Gastroesophageal sphincter (tissue), 4 donors: ENCODE data around the gene MRTFB. TPM values are rescaled to one million over a fixed set of nuclear protein-coding genes. Genes with fewer than 3 reads are reported as not detected.

Source experiments
- ATAC-seq: fragments of 150-250 bp; one replicate; pipeline ENCODE4 v1.9.1; 2016; ENCODE audit warnings: mild to moderate bottlenecking, moderate library complexity
- H3K27ac ChIP-seq, 4 donors: fragments of 200-600 bp; sonication (generic) in 3 of 4; 1 replicate in 3 of 4; 2 replicates in 1 of 4; pipeline ENCODE4 v1.5.1; 2016 to 2019
- H3K27me3 ChIP-seq: fragments of 200-600 bp; sonication (generic); one replicate; pipeline ENCODE4 v1.5.1; 2019
- H3K36me3 ChIP-seq, 2 donors: fragments of 200-600 bp; sonication (generic); one replicate each; pipeline ENCODE4 v1.5.1; 2019; ENCODE audit warnings: control low read depth in 1 of 2
- H3K4me1 ChIP-seq, 3 donors: fragments of 200-600 bp; sonication (generic); 1 replicate in 2 of 3; 2 replicates in 1 of 3; pipeline ENCODE4 v1.5.1; 2016 to 2019; ENCODE audit warnings: control low read depth in 2 of 3
- H3K4me3 ChIP-seq, 2 donors: fragments of 200-600 bp; sonication (generic); one replicate each; pipeline ENCODE4 v1.5.1; 2019; ENCODE audit warnings: mild to moderate bottlenecking in 1 of 2, moderate library complexity in 1 of 2
- H3K9me3 ChIP-seq, 3 donors: fragments of 200-600 bp; sonication (generic); one replicate each; pipeline ENCODE4 v1.5.1; 2017 to 2019; ENCODE audit warnings: control low read depth in 2 of 3
- EP300 ChIP-seq: sonication (generic); formaldehyde crosslinking; IDR thresholded peaks from one replicate; pipeline ENCODE4 v1.6.1; 2017; ENCODE audit warnings: antibody characterized with exemption, mild to moderate bottlenecking
- POLR2A ChIP-seq, 2 donors: fragments of 450-650 bp; IDR thresholded peaks; one replicate each; pipeline ENCODE4 v1.6.1; 2017; ENCODE audit warnings: antibody characterized with exemption in 2 of 2, mild to moderate bottlenecking in 2 of 2, moderate library complexity in 1 of 2
- POLR2AphosphoS5 ChIP-seq: sonication (generic); formaldehyde crosslinking; IDR thresholded peaks from one replicate; pipeline ENCODE4 v1.6.1; 2017; ENCODE audit warnings: antibody characterized with exemption
- WGBS, 2 donors: methylation state at CpG; one replicate each; pipeline ENCODE4 v1.1.5; 2018; ENCODE audit warnings: low coverage in 1 of 2; 5-methylcytosine and 5-hydroxymethylcytosine counted together
- total RNA-seq, 4 donors: library from RNA; depleted of rRNA; stranded (reverse); fragments of >200 nt; gene quantifications; one replicate each; pipeline ENCODE4 v1.1.0, GENCODE V29; 2016
- TF ChIP-seq, protein P1 (sequence below), 4 experiments: fragments of 200-600 bp in 2 of 4; fragments of 450-650 bp in 2 of 4; sonication (generic) in 1 of 4; IDR thresholded peaks; one replicate each; pipeline ENCODE4 v1.5.1; 2017 to 2019; ENCODE audit warnings: antibody characterized with exemption in 4 of 4, mild to moderate bottlenecking in 2 of 4, moderate library complexity in 2 of 4

The MRTFB gene
- total RNA-seq, 4 donors from 2014 or later: 38.8 to 53.1 (median 41.1) TPM

DNA sequence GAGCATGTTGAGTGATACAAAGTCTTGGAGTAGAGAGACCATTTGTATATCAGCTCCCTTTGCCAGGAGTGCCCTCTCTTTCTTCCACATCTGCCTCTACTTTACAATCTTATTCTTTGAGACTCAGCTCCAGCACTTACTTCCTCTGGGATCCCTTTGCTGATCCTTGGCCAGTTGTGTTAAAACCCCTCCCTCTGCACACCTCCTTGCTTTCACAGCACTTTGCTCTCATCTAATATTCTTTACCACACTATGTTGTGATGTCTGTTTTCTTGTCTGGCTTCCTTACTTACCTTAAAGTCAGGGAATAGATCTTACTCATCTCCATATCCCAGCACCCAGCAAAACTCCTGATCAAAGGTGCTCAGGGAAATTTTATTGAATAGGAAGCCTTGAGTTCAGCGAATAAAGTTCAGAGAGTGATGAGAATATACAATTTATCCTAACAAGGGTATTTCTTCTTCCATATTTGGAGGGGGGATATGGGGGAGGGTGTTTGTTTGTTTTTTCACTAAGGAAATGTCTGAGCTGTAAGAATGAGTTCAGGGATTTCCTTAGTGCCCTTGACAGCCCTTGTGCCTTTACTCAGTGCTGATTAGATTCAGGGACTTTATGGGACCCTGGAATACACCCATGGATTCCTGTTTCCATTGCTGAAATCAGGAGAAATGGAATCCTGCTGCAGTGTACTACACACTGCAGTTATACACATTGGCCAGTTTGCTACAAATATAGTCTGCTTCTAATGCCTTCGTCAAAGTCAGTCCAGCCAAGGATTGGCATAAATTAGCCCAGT lies 32.0 kb downstream of the MRTFB start:
- peaks cover 27 to 89% (median 44%) of the 10 kb centered on the region in 3 donors for H3K4me1 ChIP-seq
- H3K4me3 ChIP-seq: no peak overlapping the region
- no peak for ATAC-seq

DNA sequence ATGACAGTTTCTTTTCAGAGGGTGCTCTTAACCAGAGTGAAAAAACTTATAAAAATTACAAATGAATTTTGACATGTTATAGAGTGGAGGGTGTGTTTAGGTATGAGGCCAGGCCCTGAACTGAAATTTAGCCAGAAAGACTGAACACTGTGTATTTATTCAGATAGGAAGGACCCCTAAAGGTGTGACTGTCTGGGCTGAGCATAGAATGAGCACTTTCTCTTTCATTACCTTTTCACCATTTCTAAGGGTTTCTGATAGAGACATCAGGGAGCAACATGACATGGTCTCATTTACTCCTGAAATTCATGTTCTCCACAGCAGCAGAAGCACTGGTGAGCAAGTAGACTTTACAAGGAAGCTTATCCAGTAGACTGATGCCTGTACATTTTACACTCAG lies 32.9 kb downstream of the MRTFB start:
- Histone ChIP-seq H3K27ac (peak overlapping the region in 2 of 4 donors; percentile 10 to 12), H3K4me1 (peaks cover 27 to 93% (median 44%) of the 10 kb centered on the region in 3 donors), H3K36me3 (no peaks in the 10 kb centered on the region), H3K4me3 (no peak overlapping the region), H3K27me3 (no peaks in the 10 kb centered on the region), H3K9me3 (no peaks in the 10 kb centered on the region)
- no peak for ATAC-seq
- no peak for TF ChIP-seq POLR2A (IDR thresholded peaks at IDR 0.05)
- TF ChIP-seq POLR2AphosphoS5: no peak
- TF ChIP-seq, protein P1, sequence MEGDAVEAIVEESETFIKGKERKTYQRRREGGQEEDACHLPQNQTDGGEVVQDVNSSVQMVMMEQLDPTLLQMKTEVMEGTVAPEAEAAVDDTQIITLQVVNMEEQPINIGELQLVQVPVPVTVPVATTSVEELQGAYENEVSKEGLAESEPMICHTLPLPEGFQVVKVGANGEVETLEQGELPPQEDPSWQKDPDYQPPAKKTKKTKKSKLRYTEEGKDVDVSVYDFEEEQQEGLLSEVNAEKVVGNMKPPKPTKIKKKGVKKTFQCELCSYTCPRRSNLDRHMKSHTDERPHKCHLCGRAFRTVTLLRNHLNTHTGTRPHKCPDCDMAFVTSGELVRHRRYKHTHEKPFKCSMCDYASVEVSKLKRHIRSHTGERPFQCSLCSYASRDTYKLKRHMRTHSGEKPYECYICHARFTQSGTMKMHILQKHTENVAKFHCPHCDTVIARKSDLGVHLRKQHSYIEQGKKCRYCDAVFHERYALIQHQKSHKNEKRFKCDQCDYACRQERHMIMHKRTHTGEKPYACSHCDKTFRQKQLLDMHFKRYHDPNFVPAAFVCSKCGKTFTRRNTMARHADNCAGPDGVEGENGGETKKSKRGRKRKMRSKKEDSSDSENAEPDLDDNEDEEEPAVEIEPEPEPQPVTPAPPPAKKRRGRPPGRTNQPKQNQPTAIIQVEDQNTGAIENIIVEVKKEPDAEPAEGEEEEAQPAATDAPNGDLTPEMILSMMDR (IDR thresholded peaks at IDR 0.05): no peak
- TF ChIP-seq EP300: no peak

More for the DNA sequence above, 32.0 kb downstream of the MRTFB start:
- Histone ChIP-seq H3K27me3 (no peaks in the 10 kb centered on the region), H3K36me3 (no peaks in the 10 kb centered on the region), H3K27ac (peak overlapping the region in 3 of 4 donors; percentile 10 to 22 (median 12)), H3K9me3 (no peaks in the 10 kb centered on the region)
- TF ChIP-seq POLR2AphosphoS5: no peak
- TF ChIP-seq, protein P1 (IDR thresholded peaks at IDR 0.05): no peak
- TF ChIP-seq EP300: no peak
- no peak for TF ChIP-seq POLR2A (IDR thresholded peaks at IDR 0.05)
- 60 to 84% methylated on average over 2 of the region's 2 CpGs for WGBS, 2 donors

DNA sequence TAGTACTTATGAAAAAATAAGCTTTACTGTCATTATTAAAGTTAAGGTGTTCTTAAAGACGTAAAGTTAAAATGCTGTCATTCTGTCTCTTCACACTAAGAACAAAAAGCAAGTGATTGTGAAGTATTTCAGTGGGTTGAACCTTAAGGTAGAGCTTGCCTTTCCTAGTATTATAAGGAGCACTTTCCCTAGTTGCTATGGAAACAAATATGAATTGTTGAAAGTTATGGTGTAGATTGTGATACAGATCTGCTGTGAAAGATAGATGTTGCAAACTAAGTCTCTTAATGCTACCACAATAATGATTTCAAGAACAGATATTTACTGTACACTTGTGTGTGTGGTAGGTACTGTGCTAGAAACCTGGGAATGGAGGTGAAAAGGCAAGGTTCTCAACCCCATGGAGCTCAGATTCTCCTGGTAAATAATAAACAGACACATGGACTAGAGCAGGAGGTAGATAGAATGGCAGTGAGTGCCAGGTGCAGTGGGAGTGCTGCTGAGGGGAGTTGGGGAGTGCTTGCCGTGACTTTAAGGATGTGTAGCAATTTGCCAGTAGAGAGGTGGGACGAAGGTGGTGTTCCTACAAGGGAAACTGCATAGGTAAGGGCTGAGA lies 34.7 kb downstream of the MRTFB start:
- TF ChIP-seq, protein P1 (IDR thresholded peaks at IDR 0.05): no peak
- TF ChIP-seq EP300: no peak
- no peak for TF ChIP-seq POLR2AphosphoS5
- TF ChIP-seq POLR2A (IDR thresholded peaks at IDR 0.05): no peak
- H3K27ac ChIP-seq: peak overlapping the region in 3 of 4 donors; percentile 46 to 52 (median 51)
- H3K27me3 ChIP-seq: no peaks in the 10 kb centered on the region
- no peak for ATAC-seq
- WGBS, 2 donors: 71 to 90% methylated on average over 2 to 3 of the region's 3 CpGs
- no peaks in the 10 kb centered on the region for H3K9me3 ChIP-seq
- H3K4me3 ChIP-seq: no peak overlapping the region
- peaks cover 32 to 100% (median 44%) of the 10 kb centered on the region in 3 donors for H3K4me1 ChIP-seq
- no peaks in the 10 kb centered on the region for H3K36me3 ChIP-seq

DNA sequence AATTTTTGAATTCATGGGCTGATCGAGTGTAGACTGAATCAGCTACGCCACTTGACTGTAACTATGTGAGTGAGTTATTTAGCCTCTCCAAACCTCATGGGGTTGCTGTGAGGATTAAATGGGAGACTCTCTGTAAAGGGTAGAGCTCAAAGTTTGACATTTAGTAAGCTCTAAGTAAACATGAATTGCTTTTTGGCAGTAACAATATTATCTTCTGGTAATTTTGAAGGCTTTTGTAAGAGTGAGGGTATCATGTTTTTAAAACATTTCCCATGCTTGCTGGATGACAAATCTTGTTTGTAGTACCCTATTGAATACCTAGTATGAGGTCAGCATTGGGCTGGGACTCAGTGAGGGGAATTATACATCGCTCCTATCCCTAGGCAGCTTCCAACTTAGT lies 35.3 kb downstream of the MRTFB start:
- Histone ChIP-seq H3K9me3 (no peaks in the 10 kb centered on the region), H3K4me3 (no peak overlapping the region), H3K27me3 (no peaks in the 10 kb centered on the region), H3K4me1 (peaks cover 33 to 100% (median 40%) of the 10 kb centered on the region in 3 donors), H3K36me3 (no peaks in the 10 kb centered on the region), H3K27ac (peak overlapping the region in 3 of 4 donors; percentile 46 to 52 (median 51))
- no peak for ATAC-seq
- TF ChIP-seq EP300 (no peak), POLR2AphosphoS5 (peak; percentile 73)
- 34 to 36% methylated on average over 3 of the region's 3 CpGs for WGBS, 2 donors

DNA sequence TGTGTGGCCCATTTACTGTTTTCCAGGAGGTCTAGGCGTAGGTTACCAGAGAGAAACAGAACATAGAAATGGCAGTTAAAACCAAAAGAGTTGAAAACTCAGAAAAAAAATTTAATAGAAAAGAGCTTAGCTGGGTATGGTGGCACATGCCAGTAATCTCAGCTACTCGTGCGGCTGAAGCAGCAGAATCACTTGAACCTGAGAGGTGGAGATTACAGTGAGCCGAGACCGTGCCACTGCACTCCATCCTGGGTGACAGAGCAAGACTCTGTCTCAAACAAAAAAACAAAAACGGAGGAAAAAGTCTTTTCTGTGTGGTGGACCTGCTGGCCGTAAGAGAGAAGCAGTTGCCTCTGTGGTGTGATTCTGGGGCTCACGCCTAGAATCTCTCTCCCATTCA lies 35.8 kb downstream of the MRTFB start:
- Histone ChIP-seq H3K27ac (peak overlapping the region in 2 of 4 donors; percentile 46 to 51), H3K4me1 (peaks cover 35 to 100% (median 36%) of the 10 kb centered on the region in 3 donors), H3K36me3 (no peaks in the 10 kb centered on the region), H3K27me3 (no peaks in the 10 kb centered on the region), H3K4me3 (no peak overlapping the region), H3K9me3 (no peaks in the 10 kb centered on the region)
- ATAC-seq: no peak
- 85 to 87% methylated on average over 3 to 8 of the region's 8 CpGs for WGBS, 2 donors
- TF ChIP-seq POLR2AphosphoS5 (no peak), EP300 (no peak), POLR2A (IDR thresholded peaks at IDR 0.05) (no peak)
- TF ChIP-seq, protein P1 (IDR thresholded peaks at IDR 0.05): no peak
